Measurements from ENCODE around the gene VCL.
"Not testable (repeated sequence)": the region's sequence is repeated elsewhere in the genome, so short reads cannot be mapped to it uniquely, and the experiment has no call there.

Gene VCL

GRCh38 chr10:74047304-74047703 lies 49.4 kb downstream of the VCL start:
- DNase-seq: no peak

DNA sequence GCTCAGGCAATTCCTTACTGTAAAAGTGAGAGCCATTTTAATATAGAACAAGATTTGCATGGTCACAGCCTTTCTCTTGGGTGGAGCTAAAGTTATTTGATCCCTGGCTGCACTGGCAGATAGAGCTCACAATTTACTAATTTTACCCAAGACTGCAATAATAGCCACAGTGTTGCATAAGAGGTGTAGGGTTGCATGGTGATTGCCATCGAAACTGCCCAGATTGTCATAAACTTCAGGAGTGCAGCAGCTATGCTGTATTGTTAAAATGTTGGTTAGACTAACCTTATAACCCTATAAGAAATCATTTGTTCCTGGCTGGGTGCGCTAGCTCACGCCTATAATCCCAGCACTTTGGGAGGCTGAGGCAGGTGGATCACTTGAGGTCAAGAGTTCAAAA lies 50.0 kb downstream of the VCL start:
- no peak for DNase-seq

DNA sequence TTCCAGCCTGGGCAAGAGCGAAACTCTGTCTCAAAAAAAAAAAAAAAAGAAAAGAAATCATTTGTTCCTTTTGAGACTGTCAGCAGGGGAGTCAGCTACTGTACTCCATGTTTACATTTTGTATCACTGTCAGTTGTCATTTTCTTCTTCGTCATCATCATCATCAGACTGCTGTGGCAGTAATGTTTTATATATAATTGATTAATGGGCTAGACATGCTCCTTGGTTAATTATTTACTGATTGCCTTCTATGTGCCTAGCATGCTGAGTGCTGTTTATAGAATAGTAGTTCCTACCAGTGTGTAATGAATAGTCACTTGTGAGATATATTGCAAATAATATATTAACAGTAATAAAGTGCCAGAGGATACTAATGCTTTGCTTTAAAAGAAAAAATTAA lies 50.5 kb downstream of the VCL start:
- DNase-seq: no peak

DNA sequence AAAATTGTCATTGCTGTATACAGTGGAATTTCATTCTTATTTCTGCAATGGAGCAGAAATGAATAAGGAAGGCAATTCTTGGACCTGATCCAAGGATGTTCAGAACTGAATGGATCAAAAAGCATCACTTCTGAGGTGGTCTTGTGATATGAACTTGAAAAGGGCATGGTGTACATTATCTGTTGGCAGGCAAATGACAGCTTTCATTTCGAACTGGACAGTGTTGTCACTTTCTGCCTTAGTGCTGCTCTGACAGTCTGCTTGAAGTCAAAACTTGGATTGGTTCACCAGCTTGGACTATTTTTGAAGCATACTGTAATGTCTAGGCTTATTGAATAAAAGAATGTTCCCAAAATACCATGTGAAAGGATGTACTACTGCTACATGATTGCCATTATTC lies 52.0 kb downstream of the VCL start:
- DNase-seq: no peak

DNA sequence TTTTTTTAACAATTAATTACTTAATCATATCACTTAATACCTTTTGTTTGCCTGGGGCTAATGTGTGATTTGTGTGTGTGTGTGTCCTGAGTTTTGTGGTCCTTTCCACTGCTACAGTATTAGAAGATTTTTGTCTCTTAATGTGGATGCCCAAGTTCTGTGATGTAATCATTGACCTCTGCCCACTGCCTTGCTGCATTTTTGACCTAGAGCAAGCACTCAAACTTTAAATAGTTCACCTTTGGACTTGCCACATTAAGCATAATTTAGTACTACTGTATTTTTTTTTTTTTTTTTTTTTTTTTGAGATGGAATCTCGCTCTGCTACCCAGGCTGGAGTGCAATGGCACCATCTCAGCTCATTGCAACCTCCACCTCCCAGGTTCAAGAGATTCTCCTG lies 52.7 kb downstream of the VCL start:
- DNase-seq: no peak

DNA sequence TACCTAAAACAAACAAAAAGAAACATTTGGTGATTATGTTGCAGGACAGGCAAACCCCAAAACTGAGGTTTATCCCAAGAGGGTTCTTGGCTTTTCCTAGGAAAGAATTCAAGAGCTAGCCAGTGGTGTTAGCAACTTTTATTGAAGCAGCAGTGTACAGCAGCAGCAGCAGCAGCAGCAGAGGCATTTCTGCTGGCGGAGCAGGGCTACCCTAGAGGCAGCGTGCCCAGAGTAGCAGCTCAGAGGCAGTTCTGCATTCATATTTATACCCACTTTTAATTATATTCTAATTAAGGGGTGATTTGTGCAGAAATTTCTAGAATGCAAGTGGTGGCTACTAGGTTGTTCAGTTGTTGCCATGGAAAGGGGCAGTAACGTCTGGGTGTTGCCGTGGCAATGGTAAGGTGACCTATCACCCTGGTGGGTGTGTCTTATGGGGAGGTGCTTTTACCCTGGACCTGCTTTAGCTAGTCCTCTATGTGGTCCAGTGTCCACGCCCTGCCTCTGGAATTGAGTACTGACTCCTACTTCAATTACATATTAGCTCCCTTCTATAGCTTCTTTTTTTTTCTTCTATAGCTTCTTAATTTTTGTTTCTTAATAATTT lies 53.9 kb downstream of the VCL start:
- no peak for DNase-seq

DNA sequence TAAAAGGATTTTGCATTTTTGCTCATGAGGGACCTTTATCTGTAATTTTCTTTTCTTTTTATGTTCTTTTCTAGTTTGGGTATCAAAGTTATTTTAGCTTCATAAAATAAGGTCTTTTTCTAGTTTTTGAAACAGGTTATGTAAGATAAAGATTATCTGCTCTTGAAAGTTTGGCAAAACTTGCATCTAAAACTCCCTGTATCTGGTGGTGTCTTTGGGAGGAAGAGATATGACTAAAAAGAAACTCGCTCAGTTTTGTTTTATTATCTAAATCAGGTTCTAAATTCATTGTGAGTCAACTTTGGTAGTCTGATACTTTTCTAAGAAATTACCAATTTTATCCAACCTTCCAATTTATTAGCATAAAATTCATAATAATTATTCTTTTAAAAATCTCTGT lies 55.1 kb downstream of the VCL start:
- DNase-seq: no peak

GRCh38 chr10:74055383-74056049 lies 57.6 kb downstream of the VCL start:
- DNase-seq: no peak

DNA sequence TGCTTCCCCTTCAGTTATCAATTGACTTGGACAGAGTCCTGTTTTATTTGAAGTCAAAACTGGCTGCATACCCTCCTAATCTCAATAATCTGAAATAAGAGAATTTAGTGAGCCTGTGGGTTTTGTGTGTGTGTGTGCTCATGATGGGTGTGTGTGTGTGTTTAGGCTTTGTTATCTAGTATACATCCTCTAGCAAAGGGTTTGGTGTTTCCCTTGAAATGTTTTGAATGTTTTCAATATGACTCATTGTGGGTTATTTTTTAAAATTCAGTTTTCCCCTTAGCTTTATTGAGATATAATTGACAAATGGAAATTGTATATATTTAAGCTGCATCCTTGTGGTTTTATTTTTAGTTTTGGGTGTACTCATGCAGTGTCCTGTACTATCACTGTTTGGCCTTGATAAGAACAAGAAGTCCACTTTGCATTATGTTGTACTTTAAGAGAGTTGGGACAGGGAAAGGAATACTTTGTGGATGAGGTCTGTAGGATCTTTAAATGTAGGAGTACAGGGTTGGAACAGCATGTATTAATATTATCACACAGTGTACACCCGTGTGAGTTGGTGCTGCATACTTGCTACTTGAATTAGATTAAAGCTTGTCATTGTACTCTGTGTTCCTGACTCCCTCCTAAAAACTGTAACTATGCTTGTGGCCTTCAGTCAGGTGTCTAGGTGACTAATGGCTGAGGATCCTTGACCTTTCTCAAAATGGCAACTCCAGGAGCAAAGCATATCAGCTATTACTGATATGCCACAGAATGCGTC lies 58.3 kb downstream of the VCL start:
- no peak for DNase-seq

GRCh38 chr10:74058071-74058470 lies 60.2 kb downstream of the VCL start:
- DNase-seq: no peak

DNA sequence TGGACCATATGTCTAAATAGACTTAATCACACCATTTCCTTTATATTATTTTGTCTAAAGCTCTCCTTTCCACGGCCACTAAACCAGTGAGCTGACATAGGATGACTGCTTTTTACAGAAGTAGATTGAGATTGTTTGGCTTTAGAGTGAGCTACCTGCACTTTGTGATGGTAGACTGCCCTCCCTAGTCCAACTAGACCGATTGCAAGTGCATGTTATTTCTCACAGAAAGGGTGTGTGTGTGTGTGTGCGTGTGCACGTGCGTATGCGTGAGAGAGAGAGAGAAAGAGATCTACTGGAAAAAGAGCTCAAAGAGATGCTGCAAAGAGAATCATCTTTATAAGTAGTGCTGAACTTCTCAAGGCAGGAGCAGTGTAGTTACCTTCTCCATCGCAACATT lies 60.7 kb downstream of the VCL start:
- no peak for DNase-seq

DNA sequence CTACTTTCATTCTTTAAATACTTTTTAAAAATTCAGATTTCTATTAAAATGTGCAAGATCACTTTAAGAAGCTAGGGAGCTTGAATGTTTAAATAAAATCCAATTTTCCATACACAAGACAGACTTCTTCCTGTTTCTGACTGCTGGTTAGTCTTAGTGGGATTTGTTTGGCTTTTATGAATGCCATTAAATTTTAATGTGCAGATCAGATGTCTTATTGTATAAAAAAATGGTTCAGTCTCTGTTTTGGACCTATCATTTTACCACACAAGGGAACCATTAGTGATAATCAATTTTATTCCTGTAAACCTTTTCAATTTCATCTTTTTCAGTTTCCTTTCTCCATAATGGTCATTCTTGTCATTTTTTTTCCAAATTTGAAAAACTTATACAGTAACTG lies 63.2 kb downstream of the VCL start:
- DNase-seq: no peak

DNA sequence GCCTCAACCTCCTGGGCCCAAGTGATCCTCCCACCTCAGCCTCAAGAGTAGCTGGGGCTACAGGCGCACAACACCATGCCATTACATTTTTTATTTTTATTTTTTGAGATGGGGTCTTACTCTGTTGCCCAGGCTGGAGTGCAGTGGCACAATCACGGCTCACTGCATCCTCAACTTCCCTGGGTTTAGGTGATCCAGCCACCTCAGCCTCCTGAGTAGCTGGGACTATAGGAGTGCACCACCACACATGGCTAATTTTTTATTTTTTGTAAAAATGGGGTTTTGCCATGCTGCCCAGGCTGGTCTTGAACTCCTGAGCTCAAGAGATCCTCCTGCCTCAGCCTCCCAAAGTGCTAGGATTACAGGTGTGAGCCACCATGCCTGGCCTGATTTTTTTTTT lies 64.1 kb downstream of the VCL start:
- DNase-seq: not testable (repeated sequence)

DNA sequence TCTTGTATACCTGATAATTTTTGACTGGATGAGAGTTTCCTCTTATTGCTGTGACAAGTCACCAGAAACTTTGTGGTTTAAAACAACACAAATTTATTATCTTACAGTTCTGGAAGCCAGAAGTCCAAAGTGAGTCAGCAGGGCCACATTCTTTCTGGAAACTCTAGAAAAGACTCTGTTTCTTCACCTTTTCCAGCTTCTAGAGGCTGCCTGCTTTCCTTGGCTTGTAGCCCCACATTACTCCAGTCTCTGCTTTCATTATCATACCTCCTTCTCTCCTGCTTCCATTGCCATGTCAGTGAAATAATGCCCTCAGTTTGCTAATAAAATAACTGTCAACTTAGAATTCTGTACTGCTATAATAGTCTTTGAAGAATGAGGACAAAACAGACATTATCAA lies 65.3 kb downstream of the VCL start:
- no peak for DNase-seq

- no peak for DNase-seq
Measured at GRCh38 chr10:74067373-74068352, 69.7 kb downstream of the VCL start.

DNA sequence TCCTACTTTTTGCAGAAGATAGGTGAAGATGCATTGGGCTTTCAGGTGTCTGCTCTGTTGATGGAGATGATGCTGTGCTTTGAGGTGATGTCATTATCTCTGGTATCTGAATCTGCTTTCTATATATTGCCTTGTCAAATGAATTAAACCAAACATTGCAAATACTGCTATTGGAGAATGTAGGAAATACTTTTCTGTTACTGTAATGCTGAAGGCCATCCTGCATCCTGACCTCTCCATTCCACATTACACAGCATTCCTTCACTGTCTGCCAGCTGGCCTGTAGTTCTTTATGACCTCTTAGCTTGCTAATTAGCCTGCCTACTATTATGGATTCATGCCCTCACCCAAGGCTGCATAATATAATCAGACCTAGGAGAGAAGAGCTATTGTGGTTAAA lies 73.2 kb downstream of the VCL start:
- DNase-seq: no peak

- no peak for DNase-seq
Measured at GRCh38 chr10:74072503-74072902, 74.6 kb downstream of the VCL start.

DNA sequence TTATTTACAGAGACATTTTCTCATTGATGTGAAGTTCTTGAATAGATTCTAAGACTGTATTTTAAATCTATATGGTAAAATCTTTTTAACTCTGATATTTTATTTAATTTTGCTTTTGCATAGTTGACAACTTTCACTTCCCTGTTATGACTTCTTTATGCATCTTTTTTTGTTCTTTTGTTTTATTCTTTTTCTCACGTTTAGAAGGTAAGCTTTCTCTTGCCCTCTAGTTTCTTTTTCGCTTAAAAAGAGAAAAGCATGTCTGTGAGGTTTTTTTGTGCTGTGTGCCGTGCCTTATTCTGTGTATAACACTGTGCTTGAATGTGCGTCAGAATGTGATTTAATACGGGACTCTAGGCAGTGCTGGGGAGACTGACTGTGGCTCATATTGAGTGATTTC lies 78.0 kb downstream of the VCL start:
- DNase-seq: no peak

- no peak for DNase-seq
Measured at GRCh38 chr10:74076961-74077360, 79.0 kb downstream of the VCL start.

DNA sequence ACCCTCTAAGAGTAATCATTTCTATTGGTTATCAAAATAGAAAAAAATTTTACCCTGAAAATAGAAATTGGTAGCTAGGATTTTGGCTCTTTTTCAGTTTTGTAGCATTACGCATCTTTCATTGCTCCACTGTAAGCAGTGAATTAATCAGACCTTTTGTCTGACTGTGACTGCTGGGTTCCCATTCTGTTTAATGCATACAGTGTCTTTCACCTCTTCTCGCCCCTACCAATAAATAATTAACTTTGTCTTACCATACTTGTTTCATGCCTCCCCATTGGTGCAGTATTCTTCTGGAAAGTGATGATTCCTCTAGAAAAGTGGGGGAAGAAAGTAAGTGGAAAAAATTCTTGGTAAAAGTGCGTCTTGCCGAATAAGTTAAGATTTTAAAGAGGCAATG lies 79.5 kb downstream of the VCL start:
- no peak for DNase-seq

DNA sequence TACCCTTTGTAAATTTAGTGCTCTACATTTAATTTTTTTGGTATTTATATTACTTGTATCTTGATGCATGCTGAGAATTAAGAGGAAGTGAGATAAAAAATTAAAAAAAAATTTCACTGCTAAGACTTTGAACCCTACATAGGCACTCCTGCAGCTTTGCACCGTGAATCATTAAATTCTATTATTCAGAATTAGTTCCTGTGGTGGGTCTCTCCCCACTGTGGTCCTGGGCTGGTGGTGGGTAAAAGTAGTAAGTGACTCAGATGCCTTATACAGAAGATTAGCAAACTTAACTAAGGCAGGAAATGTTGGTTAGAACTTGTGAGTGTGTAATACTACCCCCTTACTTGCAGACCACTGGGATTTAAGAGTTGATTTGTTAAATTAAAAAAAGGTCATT lies 80.1 kb downstream of the VCL start:
- DNase-seq: no peak

GRCh38 chr10:74079028-74079935 lies 81.4 kb downstream of the VCL start:
- DNase-seq: no peak
